ENCODE data around the gene CCNY.
"Not testable (repeated sequence)": the region's sequence is repeated elsewhere in the genome, so short reads cannot be mapped to it uniquely, and the experiment has no call there.

GRCh38 chr10:35404077-35404476 lies 67.8 kb downstream of the CCNY start:
- TF ChIP-seq TAF1 (IDR thresholded peaks at IDR 0.05; ENCODE audit: borderline replicate concordance, low read depth, low read length); POLR2A (IDR thresholded peaks at IDR 0.05; ENCODE audit: low read depth, low read length); POLR2AphosphoS5 (IDR thresholded peaks at IDR 0.05; ENCODE audit: low read depth, low read length): not testable (repeated sequence)
